ENCODE data around the gene MLLT10.

MLLT10 gene

GRCh38 chr10:21517134-21518031 lies 16.6 kb upstream of the MLLT10 start:
- DNase-seq (ENCODE audit: low read depth): no peak

GRCh38 chr10:21518149-21518640 lies 15.8 kb upstream of the MLLT10 start:
- DNase-seq (ENCODE audit: low read depth): no peak

GRCh38 chr10:21518641-21519396 lies 15.2 kb upstream of the MLLT10 start:
- DNase-seq (ENCODE audit: low read depth): no peak

GRCh38 chr10:21519397-21519933 lies 14.6 kb upstream of the MLLT10 start:
- DNase-seq (ENCODE audit: low read depth): no peak

GRCh38 chr10:21519941-21520436 lies 14.0 kb upstream of the MLLT10 start:
- no peak for DNase-seq (ENCODE audit: low read depth)

GRCh38 chr10:21520509-21520908 lies 13.5 kb upstream of the MLLT10 start:
- DNase-seq (ENCODE audit: low read depth): no peak

- no peak for DNase-seq (ENCODE audit: low read depth)
Measured at GRCh38 chr10:21520949-21521348, 13.1 kb upstream of the MLLT10 start.

GRCh38 chr10:21521751-21522533 lies 12.1 kb upstream of the MLLT10 start:
- DNase-seq (ENCODE audit: low read depth): no peak

GRCh38 chr10:21522631-21523406 lies 11.2 kb upstream of the MLLT10 start:
- DNase-seq (ENCODE audit: low read depth): no peak

- DNase-seq (ENCODE audit: low read depth): no peak
Measured at GRCh38 chr10:21523557-21524008, 10.4 kb upstream of the MLLT10 start.

- no peak for DNase-seq (ENCODE audit: low read depth)
Measured at GRCh38 chr10:21524131-21524525, 9.9 kb upstream of the MLLT10 start.

- no peak for DNase-seq (ENCODE audit: low read depth)
Measured at GRCh38 chr10:21524526-21525366, 9.3 kb upstream of the MLLT10 start.

GRCh38 chr10:21525367-21526187 lies 8.5 kb upstream of the MLLT10 start, which contains the start of gene SKIDA1:
TSS of gene SKIDA1 (minus strand) at chr10:21525682. CDS start at chr10:21517822, 7,860 bp downstream.
- peak; percentile 74 for DNase-seq (ENCODE audit: low read depth)

- peak; percentile 56 for DNase-seq (ENCODE audit: low read depth)
Measured at GRCh38 chr10:21526188-21526859, 7.7 kb upstream of the MLLT10 start.

- DNase-seq (ENCODE audit: low read depth): no peak
Measured at GRCh38 chr10:21526860-21527597, 7.0 kb upstream of the MLLT10 start.

- no peak for DNase-seq (ENCODE audit: low read depth)
Measured at GRCh38 chr10:21527598-21528235, 6.3 kb upstream of the MLLT10 start.

Measured in CMK (cell line).